ENCODE data around the gene LMAN1. TPM values are rescaled to one million over a fixed set of nuclear protein-coding genes. Genes with fewer than 3 reads are reported as not detected.

LMAN1 gene
- total RNA-seq, 2 experiments from 2014 or later = 23.9 to 26.1 TPM

GRCh38 chr18:59376351-59376935, 17.4 kb upstream of the LMAN1 start:
- Mint-ChIP-seq H3K4me3 (no peak overlapping the region), H3K4me1 (ENCODE audit: low read depth) (no peaks in the 10 kb centered on the region), H3K27me3 (peaks cover 60% of the 10 kb centered on the region), H3K27ac (no peak overlapping the region), H3K9me3 (no peaks in the 10 kb centered on the region), H3K36me3 (ENCODE audit: low read depth) (no peaks in the 10 kb centered on the region)
- Histone ChIP-seq H3K4me3 (ENCODE audit: low read length) (no peak overlapping the region), H3K4me1 (ENCODE audit: insufficient read depth, low read length) (no peaks in the 10 kb centered on the region), H3K9me3 (ENCODE audit: control insufficient read depth in 1 of 2, insufficient read depth in 1 of 2, low read length in 2 of 2) (peaks cover 0 to 3% of the 10 kb centered on the region in 2 experiments), H3K27ac (ENCODE audit: low read depth in 1 of 2, low read length in 2 of 2) (no peak overlapping the region), H3K36me3 (ENCODE audit: insufficient read depth, low read length) (no peaks in the 10 kb centered on the region), H3K27me3 (ENCODE audit: control insufficient read depth in 1 of 2, insufficient read depth in 2 of 2, low read length in 2 of 2) (peaks cover 4 to 9% of the 10 kb centered on the region in 2 experiments)
- DNase-seq (no peak), ATAC-seq (ENCODE audit: poor library complexity) (no peak)
- ChIA-PET CTCF (no interaction called here), POLR2A (no interaction called here)
- intact Hi-C loops (cut with DNase I, micrococcal nuclease) = no loop called here
- TF ChIP-seq CTCF (IDR thresholded peaks at IDR 0.05) = no peak

DNA sequence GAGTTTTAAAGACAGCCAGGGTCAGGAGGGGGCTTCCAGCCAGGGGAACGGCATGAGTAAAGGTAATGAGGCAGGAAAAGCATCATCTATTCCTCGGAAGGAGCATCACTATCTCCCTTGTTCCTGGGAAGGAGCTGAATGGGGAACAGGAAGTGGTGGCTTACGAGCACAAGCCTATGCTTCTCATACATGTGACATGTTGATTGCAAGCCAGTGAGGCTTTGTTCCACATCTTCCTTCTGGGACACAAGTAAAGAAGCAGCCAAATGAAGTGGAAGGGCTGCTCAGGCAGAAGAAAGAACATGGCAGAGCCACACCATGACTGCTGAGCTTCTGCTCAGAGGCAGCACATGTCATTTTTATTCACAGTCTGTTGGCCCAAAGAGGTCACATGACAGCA, 15.1 kb upstream of the LMAN1 start:
- CTCF ChIA-PET = no interaction called here
- no peaks in the 10 kb centered on the region for H3K36me3 Mint-ChIP-seq (ENCODE audit: low read depth)
- Histone ChIP-seq H3K27ac (ENCODE audit: low read depth in 1 of 2, low read length in 2 of 2) (no peak overlapping the region), H3K9me3 (ENCODE audit: control insufficient read depth in 1 of 2, insufficient read depth in 1 of 2, low read length in 2 of 2) (peaks cover 0 to 3% of the 10 kb centered on the region in 2 experiments), H3K36me3 (ENCODE audit: insufficient read depth, low read length) (no peaks in the 10 kb centered on the region), H3K4me1 (ENCODE audit: insufficient read depth, low read length) (no peaks in the 10 kb centered on the region), H3K4me3 (ENCODE audit: low read length) (no peak overlapping the region), H3K27me3 (ENCODE audit: control insufficient read depth in 1 of 2, insufficient read depth in 2 of 2, low read length in 2 of 2) (peaks cover 4 to 5% of the 10 kb centered on the region in 2 experiments)
- DNase-seq (no peak), ATAC-seq (ENCODE audit: poor library complexity) (no peak)
- no peaks in the 10 kb centered on the region for H3K9me3 Mint-ChIP-seq
- POLR2A ChIA-PET = no interaction called here
- no peaks in the 10 kb centered on the region for H3K4me1 Mint-ChIP-seq (ENCODE audit: low read depth)
- intact Hi-C loops (cut with DNase I, micrococcal nuclease) = no loop called here
- no peak for TF ChIP-seq CTCF (IDR thresholded peaks at IDR 0.05)
- no peak overlapping the region for H3K4me3 Mint-ChIP-seq
- peaks cover 50% of the 10 kb centered on the region for H3K27me3 Mint-ChIP-seq
- no peak overlapping the region for H3K27ac Mint-ChIP-seq

DNA sequence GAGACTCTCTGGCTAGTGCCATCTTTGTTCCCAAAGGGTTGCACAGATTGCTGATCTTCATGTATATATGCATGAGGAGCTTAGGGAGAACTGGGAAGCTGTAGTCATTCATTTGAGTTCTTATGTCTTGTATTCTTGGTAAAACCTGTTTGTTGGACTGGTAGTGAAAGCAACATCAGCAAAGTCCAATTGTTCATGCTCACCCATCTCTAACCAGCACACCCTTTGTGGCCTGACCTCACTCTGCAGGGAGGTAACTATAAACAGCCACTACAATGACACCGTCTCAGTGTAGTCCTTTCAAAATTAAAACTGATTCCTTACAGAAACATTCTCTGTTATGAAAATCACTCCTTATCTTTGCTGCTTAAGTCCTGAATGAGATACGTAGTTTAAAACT, 13.9 kb upstream of the LMAN1 start:
- intact Hi-C loops (cut with DNase I, micrococcal nuclease) = no loop called here
- H3K27ac Mint-ChIP-seq = no peak overlapping the region
- H3K27me3 ChIP-seq (ENCODE audit: control insufficient read depth in 1 of 2, insufficient read depth in 2 of 2, low read length in 2 of 2) = peaks cover 4 to 5% of the 10 kb centered on the region in 2 experiments
- no peaks in the 10 kb centered on the region for H3K4me1 Mint-ChIP-seq (ENCODE audit: low read depth)
- TF ChIP-seq CTCF (IDR thresholded peaks at IDR 0.05) = no peak
- POLR2A ChIA-PET = no interaction called here
- H3K36me3 Mint-ChIP-seq (ENCODE audit: low read depth) = no peaks in the 10 kb centered on the region
- no peak for ATAC-seq (ENCODE audit: poor library complexity)
- no peak overlapping the region for H3K27ac ChIP-seq (ENCODE audit: low read depth in 1 of 2, low read length in 2 of 2)
- H3K4me1 ChIP-seq (ENCODE audit: insufficient read depth, low read length) = no peaks in the 10 kb centered on the region
- no peaks in the 10 kb centered on the region for H3K9me3 Mint-ChIP-seq
- H3K4me3 ChIP-seq (ENCODE audit: low read length) = no peak overlapping the region
- H3K36me3 ChIP-seq (ENCODE audit: insufficient read depth, low read length) = no peaks in the 10 kb centered on the region
- H3K27me3 Mint-ChIP-seq = peaks cover 39% of the 10 kb centered on the region
- H3K9me3 ChIP-seq (ENCODE audit: control insufficient read depth in 1 of 2, insufficient read depth in 1 of 2, low read length in 2 of 2) = peaks cover 0 to 3% of the 10 kb centered on the region in 2 experiments
- no peak for DNase-seq
- CTCF ChIA-PET = interaction anchor here (1.5 kb wide), 1 partner anchor 65 kb away, joined by 5 read pairs; no protein-coding TSS in a partner anchor
- no peak overlapping the region for H3K4me3 Mint-ChIP-seq

Measured in CD4-positive, alpha-beta T cell (primary cell).